Measurements from ENCODE around the gene GPR132.
"Not testable (repeated sequence)": the region's sequence is repeated elsewhere in the genome, so short reads cannot be mapped to it uniquely, and the experiment has no call there.

GPR132 gene

DNA sequence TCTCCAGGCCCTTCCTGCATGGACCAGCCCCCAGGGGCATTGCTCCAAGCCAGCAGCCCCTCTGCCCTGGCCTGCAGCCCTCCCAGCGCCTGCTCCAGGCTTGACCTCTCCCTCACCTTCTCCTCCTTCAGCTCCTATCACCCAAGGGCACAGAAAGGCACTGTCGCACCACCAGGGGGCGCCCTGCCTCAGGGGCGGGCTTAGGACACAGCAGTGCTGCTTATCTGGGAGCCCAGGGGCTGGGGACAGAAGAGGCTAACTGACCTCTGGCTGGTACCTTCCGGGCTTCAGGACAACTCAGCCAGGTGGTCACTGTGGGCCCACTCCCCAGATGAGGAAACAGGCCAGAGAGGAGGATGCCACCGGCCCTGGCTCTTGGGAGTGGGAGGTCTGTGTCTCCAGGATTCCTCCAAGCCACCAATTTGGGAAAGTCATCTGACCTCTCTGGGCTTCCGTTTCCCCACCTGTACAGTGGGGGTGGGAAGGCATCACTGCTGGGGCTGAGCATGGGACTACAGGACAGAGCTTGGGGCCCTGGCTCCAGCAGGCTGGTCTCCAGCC lies 25.3 kb upstream of the GPR132 start:
- DNase-seq = peak; percentile 86

GRCh38 chr14:105089746-105090492 lies 24.7 kb upstream of the GPR132 start:
- DNase-seq = no peak

DNA sequence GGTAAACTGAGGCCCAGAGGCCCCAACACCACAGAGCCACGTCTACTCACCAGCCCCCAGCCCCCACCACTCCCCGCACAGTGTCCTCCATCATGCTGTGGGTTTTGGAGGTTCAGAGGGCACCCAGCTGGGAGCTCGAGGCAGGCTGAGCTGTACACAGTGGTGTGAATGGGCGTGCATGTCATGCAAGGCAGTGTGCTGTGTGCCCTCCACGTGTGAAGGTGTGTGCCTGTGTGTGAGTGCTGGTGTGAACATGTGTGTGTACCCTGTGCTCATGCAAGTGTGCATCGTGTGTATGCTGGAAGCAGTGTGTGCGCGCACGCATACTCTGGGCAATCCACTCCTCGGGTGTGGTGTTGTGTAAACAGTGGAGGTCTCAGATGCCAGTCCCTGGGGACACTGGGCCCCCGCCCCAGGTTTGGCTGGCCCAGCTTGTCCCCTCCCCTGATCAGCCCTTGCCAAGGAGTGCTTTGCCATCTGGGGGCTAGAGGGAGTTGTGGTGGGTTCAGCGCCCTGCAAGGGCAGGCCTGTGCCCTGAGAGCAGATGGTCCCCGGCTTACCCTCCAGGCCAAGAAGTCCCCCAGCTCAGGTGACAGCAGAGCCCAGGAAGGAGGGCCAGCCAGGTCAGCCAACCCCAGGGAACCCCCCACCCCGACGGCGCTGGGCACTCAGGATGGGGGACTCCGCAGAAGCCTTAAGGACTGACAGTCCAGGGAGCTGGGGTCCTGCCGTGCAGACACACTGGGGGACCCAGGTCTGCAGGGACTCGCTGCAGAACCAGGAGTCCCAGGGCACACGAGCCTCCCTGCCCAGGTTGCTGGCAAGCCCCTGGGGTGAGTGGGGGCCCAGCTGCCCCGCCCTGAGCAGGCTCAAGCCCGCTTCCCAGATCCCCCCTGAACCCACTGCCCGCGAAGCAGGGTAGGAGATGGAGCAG lies 23.8 kb upstream of the GPR132 start:
- no peak for DNase-seq

- DNase-seq = no peak
Observed at GRCh38 chr14:105087963-105088811, 23.0 kb upstream of the GPR132 start.

DNA sequence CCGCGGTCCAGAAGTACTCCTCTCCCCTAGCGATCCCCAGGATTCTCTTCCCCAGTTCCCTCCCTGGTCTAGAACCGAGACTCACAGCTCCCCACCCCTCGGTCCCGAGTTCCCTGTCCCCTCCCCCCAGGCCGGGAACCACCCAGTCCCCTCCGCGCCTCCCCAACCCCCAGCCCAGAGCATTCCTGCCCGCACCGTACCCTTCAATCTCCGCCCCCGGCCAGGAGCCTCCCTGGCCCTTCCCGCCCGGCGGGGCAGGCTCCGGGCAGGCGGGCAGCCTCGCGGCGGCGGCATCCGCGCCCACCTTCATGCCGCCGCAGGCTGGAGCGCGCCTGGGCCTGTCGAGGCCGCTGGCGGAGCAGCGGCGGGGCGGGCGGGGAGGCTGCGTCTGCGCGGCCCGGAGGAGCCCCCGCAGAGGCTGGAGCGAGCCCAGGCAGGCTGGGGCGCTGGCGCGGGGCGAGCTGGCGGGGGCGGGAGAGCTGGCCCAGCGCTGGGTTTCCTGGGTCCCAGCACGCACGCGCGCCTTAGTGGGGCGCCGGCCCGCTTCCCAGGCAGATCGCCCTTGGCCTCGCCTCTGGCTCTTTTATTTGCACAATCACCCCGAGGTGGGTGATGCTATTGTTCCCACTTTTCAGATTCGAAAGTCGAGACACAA lies 22.2 kb upstream of the GPR132 start:
- DNase-seq = peak; percentile 66

- peak; percentile 88 for DNase-seq
Observed at GRCh38 chr14:105086833-105087307, 21.6 kb upstream of the GPR132 start.

GRCh38 chr14:105085766-105086165 lies 20.5 kb upstream of the GPR132 start:
- no peak for DNase-seq

GRCh38 chr14:105084741-105085571 lies 19.7 kb upstream of the GPR132 start:
- DNase-seq = no peak

- no peak for DNase-seq
Observed at GRCh38 chr14:105083926-105084685, 18.9 kb upstream of the GPR132 start.

- no peak for DNase-seq
Observed at GRCh38 chr14:105082703-105083102, 17.5 kb upstream of the GPR132 start.

GRCh38 chr14:105081473-105081872 lies 16.2 kb upstream of the GPR132 start:
- DNase-seq = not testable (repeated sequence)

DNA sequence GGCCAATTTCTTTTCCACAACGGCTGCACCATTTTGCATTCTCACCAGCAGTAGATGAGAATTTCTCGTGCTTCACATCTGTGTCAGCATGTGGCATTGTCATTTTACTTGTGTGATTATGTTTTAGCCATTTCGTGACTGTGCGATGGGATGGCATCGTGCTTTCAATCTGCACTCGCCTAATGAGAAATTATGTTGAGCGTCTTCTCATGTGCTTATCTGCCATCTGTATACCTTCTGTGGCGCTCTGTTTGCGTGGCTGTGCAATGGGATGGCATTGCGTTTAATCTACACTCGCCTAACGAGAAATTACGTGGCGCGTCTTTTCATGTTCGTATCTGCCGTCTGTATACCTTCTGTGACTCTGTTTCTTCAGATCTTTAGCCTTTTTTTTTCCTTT lies 14.9 kb upstream of the GPR132 start:
- DNase-seq = no peak

DNA sequence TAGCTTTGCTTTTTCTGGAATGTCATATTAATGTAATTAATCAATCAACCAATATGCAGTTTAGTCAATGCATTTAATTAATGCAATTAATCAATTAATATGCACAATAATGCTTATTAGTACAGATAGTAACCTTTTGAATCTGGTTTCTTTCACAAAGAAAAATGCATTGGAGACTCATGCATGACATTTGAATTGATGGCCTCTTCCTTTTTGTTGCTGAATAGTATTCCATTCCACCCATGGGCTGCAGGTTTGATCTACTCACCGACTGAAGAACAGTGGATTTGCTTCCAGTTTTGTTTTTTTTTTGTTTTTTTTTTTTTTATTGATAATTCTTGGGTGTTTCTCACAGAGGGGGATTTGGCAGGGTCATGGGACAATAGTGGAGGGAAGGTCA lies 13.1 kb upstream of the GPR132 start:
- no peak for DNase-seq

GRCh38 chr14:105077649-105077995 lies 12.4 kb upstream of the GPR132 start:
- DNase-seq = no peak

GRCh38 chr14:105076805-105077648 lies 11.8 kb upstream of the GPR132 start:
- DNase-seq = no peak

GRCh38 chr14:105076296-105076804 lies 11.1 kb upstream of the GPR132 start:
- DNase-seq = no peak

DNA sequence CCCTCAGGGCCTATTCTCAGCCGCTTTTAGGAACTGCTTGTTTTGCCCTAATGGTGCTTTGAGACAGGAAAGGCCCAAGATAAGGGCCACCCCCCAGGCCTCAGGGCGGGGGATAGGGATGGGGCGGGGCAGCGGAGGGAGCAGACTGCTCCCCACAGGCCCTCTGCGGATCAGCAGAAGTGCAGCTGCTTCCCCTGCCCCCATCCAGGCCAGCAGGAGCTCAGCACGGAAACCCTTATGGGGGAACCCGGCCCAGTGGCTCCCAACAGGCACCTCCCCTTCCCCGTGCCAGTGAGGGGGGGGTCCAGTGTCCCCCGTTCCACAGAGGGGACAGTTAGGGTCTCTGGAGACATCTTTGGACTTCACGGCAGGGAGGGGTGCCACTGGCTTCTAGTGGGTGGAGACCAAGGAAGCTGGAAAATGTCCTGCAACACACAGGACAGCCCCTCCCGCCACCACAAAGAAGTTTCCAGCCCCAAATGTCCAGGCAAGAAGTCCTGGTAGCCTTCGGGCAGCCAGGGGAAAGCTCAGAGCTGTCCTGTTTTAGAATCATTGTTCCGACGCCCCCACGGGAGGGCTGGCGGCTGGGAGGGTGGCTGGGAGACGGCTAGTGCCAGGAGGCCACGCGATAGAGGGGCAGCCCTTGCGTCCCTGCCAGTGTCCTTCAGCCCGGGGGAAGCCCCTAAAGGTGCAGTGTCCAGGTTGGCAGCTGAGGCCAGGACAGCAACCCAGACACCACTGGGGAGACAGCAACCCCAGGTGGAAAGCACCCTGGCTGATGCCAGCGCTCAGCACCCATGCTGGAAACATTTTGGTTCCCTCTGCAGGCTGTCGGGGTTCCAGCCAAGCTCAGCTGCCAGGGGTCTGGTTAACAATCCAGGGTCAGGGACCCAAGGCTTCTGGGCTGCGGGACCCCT lies 10.4 kb upstream of the GPR132 start:
- peak; percentile 49 for DNase-seq

- DNase-seq = peak; percentile 71
Observed at GRCh38 chr14:105074601-105075053, 9.4 kb upstream of the GPR132 start.

All from NCI-H2107 (cell line).